Subcutaneous abdominal adipose tissue (tissue), 5 donors: ENCODE measurements around the gene MYO3A.

ENCODE experiments used
- H3K27ac ChIP-seq: one replicate; pipeline ENCODE4 v1.7.0; 2013; ENCODE audit warnings: low read depth, mild to moderate bottlenecking, inconsistent platforms, low read length, moderate library complexity
- H3K27me3 ChIP-seq, 5 donors: one replicate each; pipeline ENCODE4 v1.7.0; 2013; ENCODE audit warnings: low read length in 5 of 5, inconsistent platforms in 1 of 5; ENCODE audit not compliant: control insufficient read depth in 5 of 5, insufficient read depth in 4 of 5
- H3K36me3 ChIP-seq, 5 donors: one replicate each; pipeline ENCODE4 v1.7.0; 2013; ENCODE audit warnings: low read length in 5 of 5; ENCODE audit not compliant: control insufficient read depth in 5 of 5, insufficient read depth in 5 of 5
- H3K4me1 ChIP-seq, 5 donors: one replicate each; pipeline ENCODE4 v1.7.0; 2013; ENCODE audit warnings: low read length in 5 of 5, mild to moderate bottlenecking in 3 of 5, moderate library complexity in 1 of 5; ENCODE audit not compliant: control insufficient read depth in 5 of 5, insufficient read depth in 5 of 5
- H3K4me3 ChIP-seq, 5 donors: one replicate each; pipeline ENCODE4 v1.7.0; 2013; ENCODE audit warnings: low read length in 5 of 5, low read depth in 1 of 5
- H3K9ac ChIP-seq, 5 donors: one replicate each; pipeline ENCODE4 v1.7.0; 2013; ENCODE audit warnings: low read length in 5 of 5, mild to moderate bottlenecking in 4 of 5, moderate library complexity in 3 of 5
- H3K9me3 ChIP-seq, 5 donors: one replicate each; pipeline ENCODE4 v1.7.0; 2013; ENCODE audit warnings: low read length in 5 of 5; ENCODE audit not compliant: control insufficient read depth in 5 of 5
- donor health status: healthy.
- donor health status: healthy.
- donor health status: healthy.
- donor health status: healthy.
- donor health status: healthy.

The MYO3A gene

GRCh38 chr10:26198119-26198518, 264.1 kb downstream of the MYO3A start:
- Histone ChIP-seq H3K4me3 (no peak overlapping the region), H3K9ac (no peak overlapping the region), H3K9me3 (no peaks in the 10 kb centered on the region), H3K27me3 (no peaks in the 10 kb centered on the region), H3K36me3 (no peaks in the 10 kb centered on the region), H3K4me1 (no peaks in the 10 kb centered on the region), H3K27ac (no peak overlapping the region)

DNA sequence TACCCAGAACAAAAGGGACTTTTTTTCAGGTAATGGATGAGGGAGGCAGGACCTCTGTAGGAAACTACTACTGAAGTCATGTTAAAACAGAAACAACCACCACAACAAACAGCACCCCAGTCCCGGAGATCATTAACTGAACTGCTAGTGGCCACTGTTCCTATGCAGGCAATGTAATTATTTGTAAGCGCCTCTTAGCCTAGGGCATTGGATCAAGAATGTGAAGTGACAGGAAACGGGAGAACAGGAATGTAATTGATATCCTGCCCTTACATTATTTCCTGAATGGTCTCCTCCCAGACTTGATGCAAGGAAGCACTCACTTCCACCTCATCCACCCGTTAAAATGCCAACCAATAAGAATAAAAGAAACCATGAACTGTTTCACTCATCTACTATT, 265.8 kb downstream of the MYO3A start:
- no peak overlapping the region for H3K9ac ChIP-seq
- H3K9me3 ChIP-seq = no peaks in the 10 kb centered on the region
- no peak overlapping the region for H3K27ac ChIP-seq
- no peaks in the 10 kb centered on the region for H3K27me3 ChIP-seq
- no peak overlapping the region for H3K4me3 ChIP-seq
- H3K36me3 ChIP-seq = no peaks in the 10 kb centered on the region
- H3K4me1 ChIP-seq = no peaks in the 10 kb centered on the region

GRCh38 chr10:26205223-26205622, 271.2 kb downstream of the MYO3A start:
- H3K4me1 ChIP-seq = no peaks in the 10 kb centered on the region
- H3K9me3 ChIP-seq = peaks cover 0 to 11% (median 0%) of the 10 kb centered on the region in 5 donors
- H3K9ac ChIP-seq = no peak overlapping the region
- no peaks in the 10 kb centered on the region for H3K36me3 ChIP-seq
- peaks cover 0 to 5% (median 0%) of the 10 kb centered on the region in 5 donors for H3K27me3 ChIP-seq
- no peak overlapping the region for H3K4me3 ChIP-seq
- H3K27ac ChIP-seq = no peak overlapping the region

- Histone ChIP-seq H3K4me1 (peaks cover 0 to 22% (median 16%) of the 10 kb centered on the region in 5 donors), H3K27ac (no peak overlapping the region), H3K9me3 (peaks cover 0 to 11% (median 3%) of the 10 kb centered on the region in 5 donors), H3K36me3 (no peaks in the 10 kb centered on the region), H3K9ac (no peak overlapping the region), H3K4me3 (no peak overlapping the region), H3K27me3 (peaks cover 47 to 71% (median 50%) of the 10 kb centered on the region in 5 donors)
Measured at GRCh38 chr10:26211781-26212444, 277.9 kb downstream of the MYO3A start.

- peaks cover 0 to 9% (median 3%) of the 10 kb centered on the region in 5 donors for H3K9me3 ChIP-seq
- H3K27ac ChIP-seq = no peak overlapping the region
- H3K4me3 ChIP-seq = no peak overlapping the region
- H3K36me3 ChIP-seq = no peaks in the 10 kb centered on the region
- H3K4me1 ChIP-seq = peaks cover 0 to 25% (median 22%) of the 10 kb centered on the region in 5 donors
- no peak overlapping the region for H3K9ac ChIP-seq
- peaks cover 49 to 76% (median 54%) of the 10 kb centered on the region in 5 donors for H3K27me3 ChIP-seq
Measured at GRCh38 chr10:26212511-26212910, 278.5 kb downstream of the MYO3A start.

DNA sequence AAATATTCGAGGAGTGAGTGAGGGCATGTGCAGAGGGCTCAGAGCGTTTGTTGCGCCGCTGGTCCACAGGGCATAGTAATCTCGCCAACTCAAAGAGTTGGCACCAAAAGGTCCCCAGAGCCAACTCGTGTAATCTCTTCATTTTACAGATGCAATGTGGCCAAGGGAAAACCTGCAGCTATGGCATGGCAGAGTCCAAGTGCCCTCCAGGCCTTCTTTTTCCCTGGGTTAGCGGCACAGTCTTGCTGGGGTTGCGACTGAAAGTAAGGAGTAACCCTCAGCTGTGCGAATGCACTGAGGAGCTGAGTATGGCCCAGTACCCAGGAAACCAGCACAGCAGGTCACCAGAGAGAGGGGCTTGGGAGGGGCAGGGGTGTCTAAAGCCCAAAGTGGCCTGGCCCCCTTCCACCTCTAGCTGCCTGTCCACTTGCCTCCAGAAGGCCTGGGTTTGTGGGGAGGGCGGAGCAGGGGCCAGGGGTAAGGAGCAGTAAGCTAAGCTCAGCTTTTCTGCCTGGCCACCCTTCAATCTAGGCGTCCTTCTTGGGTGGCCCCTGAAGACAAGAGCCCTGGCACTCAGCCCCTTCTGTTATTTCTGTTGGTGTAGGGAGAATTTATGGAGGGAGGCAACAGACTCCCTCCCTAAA, 279.2 kb downstream of the MYO3A start:
- Histone ChIP-seq H3K36me3 (no peaks in the 10 kb centered on the region), H3K27me3 (peaks cover 54 to 84% (median 61%) of the 10 kb centered on the region in 5 donors), H3K4me3 (no peak overlapping the region), H3K27ac (no peak overlapping the region), H3K9ac (no peak overlapping the region), H3K4me1 (peaks cover 0 to 33% (median 29%) of the 10 kb centered on the region in 5 donors), H3K9me3 (peaks cover 0 to 3% (median 0%) of the 10 kb centered on the region in 5 donors)

GRCh38 chr10:26214004-26214403, 280.0 kb downstream of the MYO3A start:
- Histone ChIP-seq H3K27me3 (peaks cover 60 to 91% (median 67%) of the 10 kb centered on the region in 5 donors), H3K9me3 (peaks cover 0 to 3% (median 0%) of the 10 kb centered on the region in 5 donors), H3K36me3 (no peaks in the 10 kb centered on the region), H3K9ac (no peak overlapping the region), H3K4me3 (no peak overlapping the region), H3K27ac (no peak overlapping the region), H3K4me1 (peaks cover 0 to 35% (median 30%) of the 10 kb centered on the region in 5 donors)

DNA sequence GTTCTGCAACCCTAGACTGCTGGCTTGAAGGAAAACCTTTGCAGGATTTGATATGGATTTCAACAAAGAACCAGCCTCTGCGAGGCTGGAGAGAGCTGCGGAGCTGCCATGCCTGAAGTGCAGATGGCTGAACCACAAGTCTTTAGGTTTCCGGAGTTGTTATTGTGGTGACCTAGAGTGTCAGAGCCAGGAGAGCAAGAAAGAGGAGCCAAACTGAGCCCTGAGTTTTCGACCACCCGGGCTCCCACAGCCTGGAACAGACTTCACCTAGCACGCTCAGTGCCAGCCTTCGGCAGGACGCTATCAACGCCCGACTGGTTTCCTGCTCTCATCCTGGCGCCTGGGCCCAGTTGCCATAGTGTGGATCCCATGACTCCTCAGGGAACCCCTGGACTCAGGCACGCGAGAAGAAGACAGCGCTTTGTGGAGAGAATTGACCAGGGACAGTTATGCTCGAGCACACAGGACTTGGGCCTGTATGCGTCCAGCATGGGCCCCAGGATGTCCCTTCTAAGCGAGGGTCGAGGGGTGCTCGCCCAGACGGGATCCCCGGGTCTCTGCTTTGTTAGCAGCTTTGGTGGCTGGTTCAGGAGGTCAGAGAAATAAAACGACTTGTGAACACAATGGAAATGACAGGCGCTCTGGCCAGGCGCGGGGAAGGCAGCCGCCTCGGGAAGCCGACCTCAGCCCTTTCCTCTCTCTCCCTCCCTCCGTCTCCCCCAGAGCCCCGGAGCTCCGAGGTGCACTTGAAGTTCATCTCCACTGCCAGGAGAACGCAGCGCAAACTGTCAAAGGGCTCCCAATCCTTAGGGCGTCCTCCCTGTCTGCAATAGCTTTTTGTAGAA, 280.7 kb downstream of the MYO3A start:
- Histone ChIP-seq H3K4me1 (peaks cover 0 to 35% (median 30%) of the 10 kb centered on the region in 5 donors), H3K27me3 (peaks cover 65 to 90% (median 72%) of the 10 kb centered on the region in 5 donors), H3K9me3 (peaks cover 0 to 3% (median 0%) of the 10 kb centered on the region in 5 donors), H3K27ac (no peak overlapping the region), H3K36me3 (no peaks in the 10 kb centered on the region), H3K9ac (no peak overlapping the region), H3K4me3 (peak overlapping the region in 1 of 5 donors; percentile 7)

- H3K9ac ChIP-seq = no peak overlapping the region
- H3K27me3 ChIP-seq = peaks cover 71 to 90% (median 78%) of the 10 kb centered on the region in 5 donors
- H3K36me3 ChIP-seq = no peaks in the 10 kb centered on the region
- peak overlapping the region in 3 of 5 donors; percentile 11 to 17 (median 12) for H3K4me3 ChIP-seq
- peaks cover 0 to 35% (median 30%) of the 10 kb centered on the region in 5 donors for H3K4me1 ChIP-seq
- no peak overlapping the region for H3K27ac ChIP-seq
- H3K9me3 ChIP-seq = peaks cover 0 to 3% (median 0%) of the 10 kb centered on the region in 5 donors
Measured at GRCh38 chr10:26215396-26215934, 281.4 kb downstream of the MYO3A start.
